ENCODE data around the gene FAM131A.

Gene FAM131A

DNA sequence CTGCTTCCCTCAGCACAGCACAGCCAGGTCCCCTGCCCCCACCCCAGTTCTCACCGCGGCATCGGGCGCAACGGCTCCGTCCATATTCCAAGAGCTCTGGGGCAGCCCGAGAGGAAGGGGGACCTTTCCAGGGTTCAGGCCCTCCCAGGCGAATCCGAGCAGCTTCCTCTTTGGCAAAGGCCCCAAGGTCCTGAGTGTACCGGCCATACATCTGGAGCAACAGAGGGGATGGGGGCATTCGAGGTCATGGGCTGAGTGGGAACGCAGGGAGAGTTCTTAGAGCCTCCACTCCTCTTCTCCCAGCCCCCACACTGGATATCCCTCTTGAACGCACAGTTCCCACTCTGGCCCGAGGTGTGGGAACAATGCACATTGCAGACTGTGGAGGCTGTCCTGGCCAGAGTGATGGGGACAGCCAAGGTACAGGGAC, 21.5 kb downstream of the FAM131A start:
- no peak for DNase-seq

DNA sequence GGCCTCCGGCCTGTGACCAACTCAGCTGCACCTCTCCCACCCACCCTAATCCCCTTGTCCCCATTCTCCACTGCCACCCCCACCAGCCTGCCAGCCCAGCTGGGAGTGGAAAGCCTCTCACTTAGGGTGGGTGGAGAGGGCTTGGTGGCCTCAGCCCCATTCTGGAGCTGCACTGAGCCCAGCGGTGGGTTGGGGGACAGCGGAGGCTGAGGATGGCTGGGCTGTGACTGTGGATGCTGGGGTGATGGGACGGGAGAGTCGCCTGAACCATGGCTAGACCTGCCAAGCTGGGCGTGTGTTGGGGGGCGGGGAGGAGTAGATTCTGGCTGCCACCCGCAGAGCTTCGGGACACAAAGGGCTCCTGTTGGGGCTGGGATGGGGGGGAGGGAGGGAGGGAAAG, 22.2 kb downstream of the FAM131A start:
- no peak for DNase-seq

- no peak for DNase-seq
Measured at GRCh38 chr3:184360070-184360928, 22.9 kb downstream of the FAM131A start.

DNA sequence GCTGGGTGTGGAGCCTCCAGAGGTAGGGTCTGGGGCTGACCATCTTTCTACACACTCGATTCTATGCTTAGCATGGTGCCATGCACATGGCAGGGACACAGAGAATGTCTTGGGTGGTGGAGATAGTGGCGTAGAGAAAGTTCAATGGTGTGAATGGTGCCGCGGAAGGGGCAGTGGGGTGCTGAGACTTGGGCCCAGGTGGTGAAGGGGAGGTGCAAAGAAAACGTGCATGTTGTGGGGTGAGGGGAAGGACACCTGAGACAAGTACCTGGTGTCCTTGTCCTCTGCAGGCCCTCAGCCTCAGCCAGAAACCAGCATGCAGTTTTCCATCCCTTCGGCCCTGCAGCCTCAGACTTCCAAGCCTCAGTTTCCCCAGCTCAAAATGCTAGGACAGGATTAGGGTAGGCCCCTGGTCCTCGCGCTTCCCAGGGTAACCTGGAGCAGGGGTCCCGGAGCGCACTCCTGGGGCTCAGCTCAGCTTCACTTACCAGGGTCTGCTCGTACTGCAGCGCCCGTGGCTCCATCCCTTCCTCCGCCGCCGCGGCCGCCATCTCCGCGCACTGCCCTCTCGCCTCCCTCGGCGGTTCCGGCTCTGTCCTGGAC, 23.6 kb downstream of the FAM131A start:
- DNase-seq: no peak

GRCh38 chr3:184361532-184361931, 24.1 kb downstream of the FAM131A start, which contains the start of the genes CLCN2 and POLR2H:
Gene CLCN2 (minus strand): TSS chr3:184361605. CDS start chr3:184361479, 126 bp downstream.
Gene POLR2H (plus strand): TSS chr3:184361710. CDS start chr3:184363493, 1,783 bp downstream.
- DNase-seq: peak; percentile 66

- DNase-seq: peak; percentile 86
Measured at GRCh38 chr3:184361932-184362667, 24.7 kb downstream of the FAM131A start.

- peak; percentile 100 for DNase-seq
Measured at GRCh38 chr3:184362668-184363546, 25.5 kb downstream of the FAM131A start.

- no peak for DNase-seq
Measured at GRCh38 chr3:184366619-184367289, 29.4 kb downstream of the FAM131A start.

DNA sequence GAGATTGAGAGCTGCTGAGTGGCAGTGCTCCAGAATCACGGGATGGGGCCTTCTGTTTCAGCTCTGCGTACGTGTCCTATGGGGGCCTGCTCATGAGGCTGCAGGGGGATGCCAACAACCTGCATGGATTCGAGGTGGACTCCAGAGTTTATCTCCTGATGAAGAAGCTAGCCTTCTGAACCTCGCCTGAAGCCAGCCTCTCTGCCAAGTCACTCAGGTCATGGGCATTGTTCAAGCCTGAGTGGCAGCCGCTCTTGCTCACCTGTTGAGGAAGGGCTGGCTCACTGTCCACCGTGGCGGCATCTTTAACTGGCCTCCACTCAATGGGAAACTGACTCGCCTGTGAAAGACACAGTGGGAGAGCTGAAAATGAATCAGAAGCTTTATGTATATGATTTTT, 30.7 kb downstream of the FAM131A start:
- no peak for DNase-seq

DNA sequence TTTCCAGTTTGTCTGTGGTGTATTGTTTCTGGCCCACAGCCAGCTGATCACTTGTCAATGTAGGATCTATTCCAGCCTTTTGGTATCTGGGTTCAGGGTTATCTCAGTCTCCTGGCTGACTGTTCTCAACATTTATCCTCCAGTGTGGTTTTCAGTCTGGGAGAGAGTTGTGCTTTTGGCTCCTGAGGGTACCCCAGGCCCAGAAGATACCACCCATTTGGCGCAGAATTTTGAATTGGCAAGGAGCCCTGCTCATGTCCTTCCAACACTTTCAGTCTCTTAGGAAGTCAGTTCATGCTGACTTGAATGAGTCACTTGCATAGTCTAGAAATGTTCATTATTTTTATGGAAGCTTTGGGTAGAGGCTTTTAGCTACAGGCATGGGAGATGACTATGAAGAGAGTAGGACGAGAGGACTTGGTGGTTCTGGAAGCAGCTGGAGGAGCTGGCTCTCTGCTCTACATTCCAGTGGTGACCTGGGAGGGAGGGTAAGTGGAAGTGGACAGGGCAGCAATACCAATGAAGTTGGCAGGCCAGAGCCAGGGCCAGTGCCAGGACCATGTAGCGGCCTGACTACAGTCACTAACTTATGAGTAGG, 31.3 kb downstream of the FAM131A start:
- no peak for DNase-seq

DNA sequence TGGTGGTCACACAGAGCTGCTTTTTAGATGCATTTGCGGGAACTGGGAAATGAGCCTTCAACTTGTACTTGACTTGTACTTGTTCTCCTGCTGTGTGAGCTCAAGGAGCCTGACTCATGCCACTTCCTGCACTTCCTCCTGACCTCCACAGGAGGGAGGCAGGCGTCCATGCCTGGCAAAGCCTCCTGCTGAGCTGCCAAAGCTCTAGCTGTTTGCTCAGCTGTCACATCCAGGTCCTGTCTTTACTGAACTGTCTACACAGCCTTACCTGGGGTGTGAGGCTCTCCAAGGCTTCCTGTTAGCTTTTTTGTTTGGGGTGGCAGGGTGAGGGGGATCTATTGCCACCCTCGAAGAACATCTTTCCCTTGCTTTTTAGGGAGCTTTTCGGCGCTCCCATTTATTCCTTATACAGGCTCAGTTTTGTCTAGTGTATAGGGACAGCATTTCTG, 34.2 kb downstream of the FAM131A start:
- DNase-seq: peak; percentile 91

GRCh38 chr3:184372296-184372821, 35.0 kb downstream of the FAM131A start:
- no peak for DNase-seq

GRCh38 chr3:184372911-184373310, 35.5 kb downstream of the FAM131A start:
- no peak for DNase-seq

- no peak for DNase-seq
Measured at GRCh38 chr3:184373422-184373821, 36.0 kb downstream of the FAM131A start.

DNA sequence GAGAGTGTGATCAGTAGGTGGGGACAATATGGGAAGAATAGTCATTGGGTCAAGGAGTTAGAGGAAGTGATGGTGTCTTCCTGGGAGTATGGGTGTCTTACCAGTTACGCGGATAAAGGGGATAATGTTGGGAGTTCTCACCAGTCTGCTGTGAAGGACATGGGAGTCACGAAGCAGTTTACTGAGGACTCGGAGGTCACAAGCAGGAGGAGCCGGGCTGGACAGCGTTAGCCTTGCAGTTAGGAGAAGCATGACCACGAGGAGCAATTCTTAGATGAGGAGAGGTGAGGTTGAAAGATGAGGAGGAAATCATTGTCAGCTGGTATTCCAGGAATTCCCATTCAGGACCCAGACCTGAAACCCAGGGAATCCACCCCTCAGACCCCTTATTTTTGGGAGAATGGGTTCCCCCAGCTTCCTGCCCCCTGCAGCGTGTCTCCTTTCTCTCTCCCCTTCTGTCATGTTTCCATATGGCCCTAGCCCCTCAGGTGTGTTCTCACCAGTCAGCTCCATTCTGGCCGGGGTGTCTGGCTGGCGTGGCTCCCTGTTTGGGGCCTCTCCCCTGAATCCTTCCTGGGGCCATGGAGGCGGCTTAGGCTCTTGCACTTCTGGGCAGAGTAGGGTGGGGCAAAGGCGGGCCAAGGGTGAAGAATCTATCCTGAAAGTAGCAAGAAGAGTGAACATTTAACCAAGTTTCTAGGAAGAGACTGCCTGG, 38.5 kb downstream of the FAM131A start:
- DNase-seq: no peak

GRCh38 chr3:184377374-184377773, 40.0 kb downstream of the FAM131A start:
- no peak for DNase-seq

GRCh38 chr3:184377882-184378445, 40.6 kb downstream of the FAM131A start, which contains the start of gene THPO:
Gene THPO (minus strand): TSS chr3:184378207. CDS start chr3:184376259, 1,948 bp downstream.
- DNase-seq: no peak

- no peak for DNase-seq
Measured at GRCh38 chr3:184378651-184379357, 41.4 kb downstream of the FAM131A start.

Measured in NCI-H1436 (cell line).